ENCODE measurements around the gene RASSF4. TPM values are rescaled to one million over a fixed set of nuclear protein-coding genes. Genes with fewer than 3 reads are reported as not detected.

RASSF4 gene
- total RNA-seq, 1 experiment from 2014 or later: not detected

DNA sequence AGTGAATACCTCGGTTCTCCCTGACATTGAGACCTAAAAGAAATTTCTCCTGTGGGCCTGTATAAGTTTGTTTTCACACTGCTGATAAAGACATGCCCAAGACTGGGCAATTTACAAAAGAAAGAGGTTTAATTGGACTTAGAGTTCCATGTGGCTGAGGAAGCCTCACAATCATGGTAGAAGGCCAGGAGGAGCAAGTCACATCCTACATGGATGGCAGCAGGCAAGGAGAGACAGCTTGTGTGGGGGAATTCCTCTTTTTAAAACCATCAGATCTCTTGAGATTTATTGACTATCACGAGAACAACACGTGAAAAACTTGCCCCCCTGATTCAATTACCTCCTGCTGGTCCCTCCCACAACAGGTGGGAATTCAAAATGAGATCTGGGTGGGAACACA lies 41.8 kb upstream of the RASSF4 start:
- H3K4me3 Mint-ChIP-seq (ENCODE audit: unreplicated experiment): no peak overlapping the region
- peaks cover 7% of the 10 kb centered on the region for H3K9me3 Mint-ChIP-seq (ENCODE audit: unreplicated experiment)
- CTCF ChIA-PET: no interaction called here
- intact Hi-C loops (cut with micrococcal nuclease): no loop called here
- no peak for DNase-seq (ENCODE audit: unreplicated experiment)
- BruUV-seq (replicated peaks): no TSS peak
- H3K36me3 Mint-ChIP-seq (ENCODE audit: insufficient read depth, unreplicated experiment): no peaks in the 10 kb centered on the region
- peaks cover 35% of the 10 kb centered on the region for H3K27me3 Mint-ChIP-seq (ENCODE audit: insufficient read depth, unreplicated experiment)
- POLR2A ChIA-PET: no interaction called here
- TF ChIP-seq, protein P1, sequence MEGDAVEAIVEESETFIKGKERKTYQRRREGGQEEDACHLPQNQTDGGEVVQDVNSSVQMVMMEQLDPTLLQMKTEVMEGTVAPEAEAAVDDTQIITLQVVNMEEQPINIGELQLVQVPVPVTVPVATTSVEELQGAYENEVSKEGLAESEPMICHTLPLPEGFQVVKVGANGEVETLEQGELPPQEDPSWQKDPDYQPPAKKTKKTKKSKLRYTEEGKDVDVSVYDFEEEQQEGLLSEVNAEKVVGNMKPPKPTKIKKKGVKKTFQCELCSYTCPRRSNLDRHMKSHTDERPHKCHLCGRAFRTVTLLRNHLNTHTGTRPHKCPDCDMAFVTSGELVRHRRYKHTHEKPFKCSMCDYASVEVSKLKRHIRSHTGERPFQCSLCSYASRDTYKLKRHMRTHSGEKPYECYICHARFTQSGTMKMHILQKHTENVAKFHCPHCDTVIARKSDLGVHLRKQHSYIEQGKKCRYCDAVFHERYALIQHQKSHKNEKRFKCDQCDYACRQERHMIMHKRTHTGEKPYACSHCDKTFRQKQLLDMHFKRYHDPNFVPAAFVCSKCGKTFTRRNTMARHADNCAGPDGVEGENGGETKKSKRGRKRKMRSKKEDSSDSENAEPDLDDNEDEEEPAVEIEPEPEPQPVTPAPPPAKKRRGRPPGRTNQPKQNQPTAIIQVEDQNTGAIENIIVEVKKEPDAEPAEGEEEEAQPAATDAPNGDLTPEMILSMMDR (IDR thresholded peaks at IDR 0.05; ENCODE audit: unreplicated experiment): no peak
- no peak overlapping the region for H3K27ac Mint-ChIP-seq (ENCODE audit: low read depth, unreplicated experiment)
- H3K4me1 Mint-ChIP-seq (ENCODE audit: insufficient read depth, unreplicated experiment): no peaks in the 10 kb centered on the region

DNA sequence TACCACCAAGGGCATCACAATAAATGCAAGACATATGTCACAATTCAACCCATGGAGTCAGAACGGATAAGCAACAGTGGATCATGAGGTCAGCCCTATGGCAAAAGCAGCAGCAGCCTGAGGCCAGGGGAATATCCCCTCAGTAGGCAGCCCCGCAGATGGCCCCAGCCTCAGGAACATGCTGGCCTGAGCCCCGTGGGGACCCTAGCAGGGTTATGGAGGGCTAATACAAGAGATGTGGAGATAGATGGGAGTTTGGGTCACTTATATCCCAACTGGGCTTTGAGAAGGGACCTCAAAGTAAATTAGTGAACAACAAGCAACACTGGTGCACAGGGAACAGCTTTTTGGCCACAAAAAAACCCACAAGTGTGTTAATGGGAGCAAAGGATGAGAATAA lies 39.4 kb upstream of the RASSF4 start:
- ChIA-PET CTCF (interaction anchor here (2.8 kb wide), 1 partner anchor 12 kb away, joined by 18 read pairs; no protein-coding TSS in a partner anchor), POLR2A (no interaction called here)
- intact Hi-C loops (cut with micrococcal nuclease): no loop called here
- Mint-ChIP-seq H3K27ac (ENCODE audit: low read depth, unreplicated experiment) (no peak overlapping the region), H3K9me3 (ENCODE audit: unreplicated experiment) (peaks cover 7% of the 10 kb centered on the region), H3K36me3 (ENCODE audit: insufficient read depth, unreplicated experiment) (no peaks in the 10 kb centered on the region), H3K4me1 (ENCODE audit: insufficient read depth, unreplicated experiment) (no peaks in the 10 kb centered on the region), H3K27me3 (ENCODE audit: insufficient read depth, unreplicated experiment) (peaks cover 47% of the 10 kb centered on the region), H3K4me3 (ENCODE audit: unreplicated experiment) (no peak overlapping the region)
- BruUV-seq (replicated peaks): no TSS peak
- TF ChIP-seq, protein P1 (IDR thresholded peaks at IDR 0.05; ENCODE audit: unreplicated experiment): no peak
- DNase-seq (ENCODE audit: unreplicated experiment): no peak

DNA sequence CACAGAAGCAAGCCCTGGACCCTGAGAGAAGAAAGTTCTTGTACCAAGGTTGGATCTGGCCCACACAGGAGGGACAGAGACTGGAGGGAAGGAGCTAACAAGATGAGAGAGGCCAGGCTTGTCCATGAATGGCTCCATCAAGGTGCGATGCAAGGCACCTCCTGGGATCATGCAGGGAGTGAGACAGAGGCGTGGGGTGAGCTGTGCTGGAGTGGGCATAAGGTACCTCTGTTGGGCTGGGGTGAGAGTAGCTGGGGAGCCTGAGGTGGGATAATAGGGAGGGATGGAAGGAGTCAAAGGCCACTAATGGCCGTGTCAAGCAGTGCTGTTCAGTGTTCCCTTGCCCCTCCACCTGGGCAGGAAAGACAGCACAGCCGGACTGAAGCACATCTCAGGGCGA lies 38.5 kb upstream of the RASSF4 start:
- CTCF ChIA-PET: interaction anchor here (0.6 to 2.8 kb wide), 3 partner anchors 11 to 1324 kb away, joined by 5 to 18 read pairs (median 6); no protein-coding TSS in a partner anchor

DNA sequence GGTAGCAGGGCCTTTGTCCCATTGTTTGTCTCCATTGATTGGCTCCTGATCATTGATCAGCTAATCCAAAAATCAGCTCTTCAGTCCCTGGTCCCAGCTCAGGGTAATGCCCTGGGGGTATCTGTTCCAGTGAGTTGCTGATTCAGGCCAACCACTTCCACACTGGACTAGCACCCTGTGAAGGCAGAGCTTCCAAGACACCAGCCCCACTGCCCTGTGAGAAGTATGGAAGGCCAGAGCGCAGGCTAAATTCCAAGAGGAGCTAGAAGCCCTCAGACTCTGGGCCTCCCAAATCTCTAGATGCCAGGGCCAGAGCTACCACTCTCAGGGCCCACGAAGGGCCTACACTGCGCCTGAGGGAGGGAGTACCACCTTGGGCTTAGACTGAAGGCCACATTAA lies 38.1 kb upstream of the RASSF4 start:
- H3K4me1 Mint-ChIP-seq (ENCODE audit: insufficient read depth, unreplicated experiment): no peaks in the 10 kb centered on the region
- ChIA-PET POLR2A (no interaction called here), CTCF (interaction anchor here (0.6 to 2.8 kb wide), 4 partner anchors 11 to 1327 kb away, joined by 3 to 18 read pairs (median 6); no protein-coding TSS in a partner anchor)
- H3K27me3 Mint-ChIP-seq (ENCODE audit: insufficient read depth, unreplicated experiment): peaks cover 41% of the 10 kb centered on the region
- BruUV-seq (replicated peaks): no TSS peak
- DNase-seq (ENCODE audit: unreplicated experiment): no peak
- no peak overlapping the region for H3K4me3 Mint-ChIP-seq (ENCODE audit: unreplicated experiment)
- peaks cover 7% of the 10 kb centered on the region for H3K9me3 Mint-ChIP-seq (ENCODE audit: unreplicated experiment)
- TF ChIP-seq, protein P1 (IDR thresholded peaks at IDR 0.05; ENCODE audit: unreplicated experiment): no peak
- H3K36me3 Mint-ChIP-seq (ENCODE audit: insufficient read depth, unreplicated experiment): no peaks in the 10 kb centered on the region
- no peak overlapping the region for H3K27ac Mint-ChIP-seq (ENCODE audit: low read depth, unreplicated experiment)
- intact Hi-C loops (cut with micrococcal nuclease): no loop called here

More for the DNA sequence above, 38.5 kb upstream of the RASSF4 start:
- no peak for DNase-seq (ENCODE audit: unreplicated experiment)
- POLR2A ChIA-PET: no interaction called here
- BruUV-seq (replicated peaks): no TSS peak
- Mint-ChIP-seq H3K4me1 (ENCODE audit: insufficient read depth, unreplicated experiment) (no peaks in the 10 kb centered on the region), H3K27ac (ENCODE audit: low read depth, unreplicated experiment) (no peak overlapping the region), H3K36me3 (ENCODE audit: insufficient read depth, unreplicated experiment) (no peaks in the 10 kb centered on the region), H3K9me3 (ENCODE audit: unreplicated experiment) (peaks cover 7% of the 10 kb centered on the region), H3K27me3 (ENCODE audit: insufficient read depth, unreplicated experiment) (peaks cover 46% of the 10 kb centered on the region), H3K4me3 (ENCODE audit: unreplicated experiment) (no peak overlapping the region)
- TF ChIP-seq, protein P1 (IDR thresholded peaks at IDR 0.05; ENCODE audit: unreplicated experiment): no peak
- intact Hi-C loops (cut with micrococcal nuclease): no loop called here
